NOMO-1 (cell line): Measurements from ENCODE around the gene B3GALT5.

Experiments
- DNase-seq, 2 experiments: peaks; one replicate each; lab custom pipeline; 2025; ENCODE audit not compliant: unreplicated experiment in 2 of 2; lab: John Stamatoyannopoulos, UW

Gene B3GALT5

DNA sequence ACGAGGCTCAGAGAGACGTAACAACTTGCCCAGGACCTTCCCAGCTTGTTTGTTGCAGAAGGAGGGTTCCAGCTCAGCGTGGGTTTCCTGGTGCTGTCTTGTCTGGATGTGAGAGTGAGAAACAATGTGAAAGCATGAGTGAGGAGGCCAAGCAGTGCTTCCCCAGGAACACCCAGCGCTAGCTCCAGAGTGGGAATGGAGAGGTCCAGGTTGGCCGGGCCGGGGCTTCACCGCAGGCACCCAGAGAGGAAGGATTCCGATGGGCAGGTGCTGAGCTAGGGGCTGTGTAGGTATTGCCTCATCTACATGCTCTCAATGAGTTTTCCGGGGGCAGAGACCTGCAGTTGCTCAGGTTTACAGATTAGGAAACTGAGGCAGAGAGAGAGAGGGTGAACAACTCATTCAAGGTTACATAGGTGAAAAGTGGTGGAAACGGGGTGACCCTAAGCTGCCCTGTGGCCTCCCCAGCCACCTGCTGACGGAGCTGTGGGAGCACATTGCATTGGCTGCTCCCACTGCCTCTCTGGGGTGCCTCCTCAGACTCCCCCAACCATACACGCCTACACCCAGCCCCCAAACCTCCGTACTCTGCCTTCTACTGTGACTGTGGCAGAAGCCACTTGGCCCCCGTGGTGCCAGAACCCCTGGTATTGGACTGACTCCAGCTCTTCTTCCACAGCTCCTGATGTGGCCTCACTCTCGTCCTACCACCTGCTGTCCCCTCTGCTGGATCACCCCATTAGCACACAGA lies 51.2 kb downstream of the B3GALT5 start:
- DNase-seq, result no peak

GRCh38 chr21:39664586-39664985 lies 51.8 kb downstream of the B3GALT5 start:
- no peak for DNase-seq

- no peak for DNase-seq
Observed at GRCh38 chr21:39666026-39666425, 53.3 kb downstream of the B3GALT5 start.

GRCh38 chr21:39666681-39667315 lies 54.1 kb downstream of the B3GALT5 start:
- DNase-seq, result no peak

DNA sequence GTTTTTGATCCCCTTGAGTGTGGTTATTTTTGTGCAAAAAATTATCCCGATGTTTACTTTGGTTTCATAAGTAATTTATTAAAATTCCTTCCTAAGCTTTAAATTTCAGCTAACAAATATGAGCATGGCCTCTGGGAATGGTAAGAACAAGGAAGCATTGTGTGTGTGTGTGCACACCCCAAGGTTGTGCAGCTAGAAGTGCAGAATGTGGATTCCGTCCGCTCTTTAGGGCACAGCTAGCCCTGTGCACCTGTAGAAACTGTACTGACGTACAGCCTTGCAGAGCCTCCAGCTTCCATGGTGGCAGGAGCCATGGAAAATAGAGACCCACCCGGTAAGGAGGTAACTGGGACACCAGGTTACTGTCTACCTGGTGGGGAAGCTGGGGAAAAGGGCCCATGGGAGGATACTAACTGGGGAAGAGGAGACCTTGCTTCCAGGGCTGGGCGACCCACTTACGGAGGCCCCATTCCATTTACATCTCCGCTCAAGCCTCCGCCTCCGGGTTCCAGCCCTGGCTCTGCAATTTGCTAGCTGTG lies 54.7 kb downstream of the B3GALT5 start:
- DNase-seq, result no peak

GRCh38 chr21:39668369-39668768 lies 55.6 kb downstream of the B3GALT5 start:
- no peak for DNase-seq

- no peak for DNase-seq
Observed at GRCh38 chr21:39669485-39669884, 56.7 kb downstream of the B3GALT5 start.

DNA sequence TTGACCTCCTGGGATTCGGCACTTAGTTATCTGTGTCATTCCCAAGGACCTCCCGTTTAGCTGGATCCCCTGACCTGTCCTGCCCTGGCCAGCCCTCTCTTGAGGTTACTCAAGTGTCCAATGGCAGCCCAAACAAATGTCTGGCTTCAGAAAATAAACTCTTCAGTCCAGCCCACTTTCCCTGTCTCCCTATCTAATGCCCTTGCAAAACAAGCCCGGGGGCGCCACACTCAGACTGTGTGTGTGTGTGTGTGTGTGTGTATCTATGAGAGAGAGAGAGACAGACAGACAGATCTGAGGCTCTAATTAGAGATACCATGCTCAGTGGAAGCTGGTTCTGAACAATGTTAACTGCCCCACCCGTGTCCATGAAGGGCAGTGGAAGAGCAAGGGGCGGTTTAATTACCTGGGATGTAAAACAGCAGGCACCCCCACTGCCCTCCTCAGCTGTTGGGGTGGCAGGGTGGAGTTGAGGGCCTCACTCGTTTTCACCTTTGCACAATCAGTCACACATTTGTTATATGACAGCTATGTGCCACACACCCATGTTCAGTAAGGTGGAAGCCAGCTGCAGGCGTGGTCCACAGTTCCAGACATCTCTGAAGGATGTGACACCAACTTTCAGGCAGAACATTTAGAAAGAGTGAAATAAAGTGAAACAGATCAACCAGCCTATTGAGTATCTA lies 57.4 kb downstream of the B3GALT5 start:
- DNase-seq, result no peak

GRCh38 chr21:39670701-39671100 lies 58.0 kb downstream of the B3GALT5 start:
- DNase-seq, result no peak

DNA sequence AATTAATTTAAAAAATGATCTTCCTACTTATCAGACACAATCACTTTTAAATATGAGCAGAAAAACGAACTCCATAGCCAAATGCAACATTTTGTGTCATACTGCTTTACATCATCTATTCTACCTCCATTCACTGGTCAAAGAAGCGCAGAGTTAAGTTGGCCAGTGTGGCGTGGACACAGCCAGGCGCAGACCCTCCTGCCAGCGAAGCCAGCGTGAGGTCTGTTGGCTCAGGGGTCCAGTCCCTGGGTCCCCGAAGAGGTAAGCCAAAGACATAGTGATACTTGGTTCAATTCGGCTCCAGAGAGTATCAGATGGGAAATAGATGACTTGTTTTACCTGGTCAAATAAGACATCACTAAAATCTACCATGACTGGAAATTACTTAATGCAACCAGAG lies 59.2 kb downstream of the B3GALT5 start:
- DNase-seq, result no peak

DNA sequence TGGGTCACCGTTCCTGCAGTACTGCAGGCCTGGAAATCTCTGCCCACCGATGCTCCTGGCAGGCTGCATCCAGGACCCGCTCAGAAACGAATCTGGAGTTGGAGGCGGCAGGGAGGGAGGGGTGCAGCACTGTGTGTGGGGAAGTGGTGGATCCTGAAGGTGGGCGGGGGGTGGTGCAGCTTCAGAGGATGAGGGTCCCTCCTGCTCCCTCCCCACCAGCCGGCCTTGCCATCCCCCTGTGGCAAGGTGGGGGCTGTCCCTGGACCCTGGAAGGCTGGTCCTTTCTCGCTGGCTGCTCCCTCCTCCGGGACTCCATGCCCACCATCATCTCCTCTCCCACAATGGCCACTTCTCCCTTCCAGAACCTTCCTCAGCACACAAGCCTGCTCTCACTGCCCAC lies 60.4 kb downstream of the B3GALT5 start:
- no peak for DNase-seq

DNA sequence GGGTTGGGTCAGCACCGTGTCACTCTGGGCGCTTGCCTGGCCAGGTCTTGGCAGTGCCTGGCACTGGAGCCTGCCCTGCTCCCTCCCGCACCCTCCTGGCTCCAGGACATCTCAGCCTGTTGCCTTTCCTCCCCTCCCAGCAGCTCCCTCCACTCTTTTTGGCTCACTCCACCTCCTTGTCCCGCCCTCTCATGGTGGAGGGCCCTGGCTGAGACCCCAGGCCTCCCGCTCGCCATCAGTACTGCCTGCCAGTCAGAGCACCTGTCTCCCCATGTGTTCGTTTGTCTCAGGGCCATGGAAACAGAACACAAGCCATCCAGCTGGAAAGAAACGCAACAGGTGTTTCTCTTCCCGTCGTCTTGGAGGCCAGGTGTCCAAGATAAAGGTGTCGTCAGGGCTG lies 61.0 kb downstream of the B3GALT5 start:
- no peak for DNase-seq

DNA sequence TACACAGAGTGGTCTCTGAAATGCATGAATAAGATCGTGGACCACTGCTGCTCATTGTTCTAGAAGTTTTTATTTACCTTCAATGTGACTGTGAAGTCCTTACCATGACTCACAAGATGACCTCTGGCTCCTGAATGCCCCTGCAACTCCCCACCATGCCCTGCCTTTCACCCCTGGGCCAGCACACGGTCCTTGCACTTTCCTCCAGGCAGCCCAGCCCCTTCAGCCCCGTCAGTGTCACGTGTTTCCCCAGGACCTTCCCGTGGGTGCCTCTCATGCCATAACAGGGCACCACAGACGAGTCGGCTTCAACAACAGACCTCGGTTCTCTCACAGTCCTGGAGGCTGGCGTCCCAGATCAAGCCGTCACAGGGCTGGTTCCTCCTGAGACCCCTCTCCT lies 62.1 kb downstream of the B3GALT5 start:
- DNase-seq, result no peak

- no peak for DNase-seq
Observed at GRCh38 chr21:39675590-39675989, 62.9 kb downstream of the B3GALT5 start.

DNA sequence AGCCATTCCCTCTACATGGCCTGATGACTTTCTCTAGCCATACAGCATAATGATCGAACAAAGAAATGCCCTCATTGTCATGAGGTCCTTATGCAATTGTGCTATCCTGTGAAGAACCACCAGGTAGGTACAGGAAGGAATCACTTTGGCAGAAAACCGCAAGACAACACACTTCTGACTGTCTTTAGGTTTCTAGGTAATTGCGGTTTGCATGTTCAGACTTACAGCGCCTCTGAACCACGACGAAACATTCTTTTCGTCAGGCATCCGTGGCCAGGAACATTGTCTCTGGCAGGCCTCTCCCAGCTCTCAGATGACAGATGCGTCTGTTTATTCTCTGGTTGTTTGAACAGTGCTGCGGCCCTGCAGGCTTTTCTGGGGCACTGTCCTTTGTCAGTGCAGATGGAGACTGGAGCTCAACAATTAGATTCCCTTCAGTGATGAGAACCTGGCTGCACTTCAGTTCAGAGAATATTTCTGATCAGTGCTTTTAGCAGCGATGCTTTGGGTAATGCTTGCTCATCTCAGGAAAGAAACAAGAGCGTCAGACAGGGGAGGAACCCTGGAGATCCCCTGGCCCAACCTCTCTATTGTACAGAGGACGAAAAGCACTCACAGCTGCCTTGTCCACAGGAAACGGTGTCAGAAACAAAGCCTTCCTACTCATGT lies 63.4 kb downstream of the B3GALT5 start:
- DNase-seq, result no peak

GRCh38 chr21:39680216-39680615 lies 67.5 kb downstream of the B3GALT5 start:
- DNase-seq, result no peak

- DNase-seq, result no peak
Observed at GRCh38 chr21:39681257-39681656, 68.5 kb downstream of the B3GALT5 start.

GRCh38 chr21:39681845-39682244 lies 69.1 kb downstream of the B3GALT5 start:
- no peak for DNase-seq

DNA sequence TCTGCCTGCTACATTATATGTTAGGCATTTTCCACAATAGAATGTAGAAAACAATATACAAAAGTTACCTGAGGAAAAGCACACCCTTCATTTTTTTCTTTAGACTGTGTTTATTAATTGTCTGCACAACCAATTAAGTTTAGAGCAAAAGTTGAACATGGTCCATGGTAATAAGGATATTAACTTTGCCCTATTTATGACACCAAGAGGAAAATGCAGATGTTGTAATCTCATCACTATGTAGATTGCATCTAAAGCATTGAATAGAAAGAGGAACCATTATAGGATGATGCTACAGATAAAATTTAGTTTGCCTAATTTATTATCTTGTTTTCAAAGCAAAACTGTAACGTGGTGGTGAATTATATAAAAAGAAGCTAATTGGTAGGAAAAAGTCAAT lies 72.5 kb downstream of the B3GALT5 start:
- no peak for DNase-seq

- no peak for DNase-seq
Observed at GRCh38 chr21:39685991-39686390, 73.3 kb downstream of the B3GALT5 start.
